ENCODE measurements around the gene AKAP13. TPM values are rescaled to one million over a fixed set of nuclear protein-coding genes. Genes with fewer than 3 reads are reported as not detected.

Gene AKAP13
- total RNA-seq, 6 donors from 2014 or later = 329 to 1,278 (median 748) TPM

DNA sequence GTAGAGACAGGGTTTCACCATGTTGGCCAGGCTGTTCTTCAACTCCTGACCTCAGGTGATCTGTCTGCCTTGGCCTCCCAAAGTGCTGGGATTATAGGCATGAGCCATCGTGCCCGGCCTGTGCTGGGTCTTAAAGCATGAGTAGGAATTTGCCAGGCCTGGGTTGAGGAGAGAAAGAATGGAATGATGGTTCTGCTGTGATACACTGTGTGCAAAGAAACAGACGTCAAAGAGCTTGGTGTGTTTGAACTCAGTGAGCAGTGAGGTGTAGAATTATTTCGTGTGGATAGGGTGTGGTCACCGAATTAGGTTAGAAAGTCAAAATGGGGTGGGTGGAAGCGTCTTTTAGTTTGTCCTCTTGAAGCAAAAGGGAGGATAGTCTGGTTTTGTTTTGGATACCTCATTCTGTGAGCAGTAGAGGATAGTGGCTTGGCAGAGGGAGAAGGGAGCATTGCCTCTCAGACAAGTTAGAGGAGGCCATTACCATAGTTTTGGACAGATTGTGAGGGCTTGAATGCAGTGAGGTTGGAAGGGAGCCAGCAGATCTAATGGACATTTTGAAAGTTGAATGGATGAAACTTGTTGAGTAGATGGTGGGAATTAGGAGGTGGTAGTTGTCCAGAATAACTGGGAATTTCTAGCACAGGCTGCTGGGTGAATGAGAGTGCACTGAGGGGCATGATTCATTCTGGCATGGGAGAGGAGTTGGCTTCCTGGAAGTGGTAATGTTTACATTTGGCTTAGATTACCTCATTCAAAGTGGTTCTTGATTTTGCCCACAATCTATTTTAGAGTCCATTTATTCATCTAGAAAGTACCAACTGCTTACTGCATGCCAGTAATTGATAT lies 27.2 kb downstream of the AKAP13 start:
- Histone ChIP-seq H3K27ac (peak overlapping the region; percentile 44 to 74 (median 69)), H3K4me3 (peak overlapping the region in 1 of 4 donors; percentile 8), H3K4me1 (peaks cover 48 to 61% (median 59%) of the 10 kb centered on the region in 4 donors), H3K27me3 (no peaks in the 10 kb centered on the region), H3K36me3 (no peaks in the 10 kb centered on the region), H3K9me3 (no peaks in the 10 kb centered on the region)
- WGBS, 2 donors = 85 to 87% methylated on average over 6 of the region's 6 CpGs
- peak; percentile 71 to 75 for ATAC-seq (ENCODE audit: low FRiP score in 2 of 2)
- peak in 1 of 2 donors; percentile 67 for DNase-seq
- TF ChIP-seq POLR2A (IDR thresholded peaks at IDR 0.05) = no peak
- TF ChIP-seq EP300 (IDR thresholded peaks at IDR 0.05) = peak in 3 of 4 donors; percentile 2 to 92 (median 21)
- TF ChIP-seq, protein P1, sequence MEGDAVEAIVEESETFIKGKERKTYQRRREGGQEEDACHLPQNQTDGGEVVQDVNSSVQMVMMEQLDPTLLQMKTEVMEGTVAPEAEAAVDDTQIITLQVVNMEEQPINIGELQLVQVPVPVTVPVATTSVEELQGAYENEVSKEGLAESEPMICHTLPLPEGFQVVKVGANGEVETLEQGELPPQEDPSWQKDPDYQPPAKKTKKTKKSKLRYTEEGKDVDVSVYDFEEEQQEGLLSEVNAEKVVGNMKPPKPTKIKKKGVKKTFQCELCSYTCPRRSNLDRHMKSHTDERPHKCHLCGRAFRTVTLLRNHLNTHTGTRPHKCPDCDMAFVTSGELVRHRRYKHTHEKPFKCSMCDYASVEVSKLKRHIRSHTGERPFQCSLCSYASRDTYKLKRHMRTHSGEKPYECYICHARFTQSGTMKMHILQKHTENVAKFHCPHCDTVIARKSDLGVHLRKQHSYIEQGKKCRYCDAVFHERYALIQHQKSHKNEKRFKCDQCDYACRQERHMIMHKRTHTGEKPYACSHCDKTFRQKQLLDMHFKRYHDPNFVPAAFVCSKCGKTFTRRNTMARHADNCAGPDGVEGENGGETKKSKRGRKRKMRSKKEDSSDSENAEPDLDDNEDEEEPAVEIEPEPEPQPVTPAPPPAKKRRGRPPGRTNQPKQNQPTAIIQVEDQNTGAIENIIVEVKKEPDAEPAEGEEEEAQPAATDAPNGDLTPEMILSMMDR (IDR thresholded peaks at IDR 0.05) = no peak
- peak; percentile 59 to 69 for TF ChIP-seq POLR2AphosphoS5 (IDR thresholded peaks at IDR 0.05)

DNA sequence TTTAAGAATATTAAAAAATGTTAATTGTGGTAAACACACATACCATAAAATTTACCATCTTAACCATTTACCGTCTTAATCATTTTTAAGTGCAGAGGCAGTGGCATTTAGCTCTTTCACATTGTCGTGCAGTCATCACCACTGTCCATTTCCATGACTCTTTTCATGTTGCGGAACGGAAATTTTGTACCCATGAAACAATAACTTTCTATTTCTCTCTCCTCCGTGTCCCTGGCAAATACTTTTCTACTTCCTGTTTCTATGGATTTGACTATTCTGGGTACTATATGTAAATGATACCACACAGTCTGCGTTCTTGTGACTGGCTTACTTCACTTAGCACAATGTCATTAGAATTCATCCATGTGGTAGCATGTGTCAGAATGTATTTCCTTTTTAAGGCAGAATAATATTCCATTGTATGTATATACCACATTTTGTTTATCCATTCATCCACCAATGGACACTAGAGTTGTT lies 27.9 kb downstream of the AKAP13 start:
- peaks cover 50 to 61% (median 59%) of the 10 kb centered on the region in 4 donors for H3K4me1 ChIP-seq
- peak overlapping the region in 1 of 4 donors; percentile 8 for H3K4me3 ChIP-seq
- TF ChIP-seq EP300 (IDR thresholded peaks at IDR 0.05) = no peak
- ATAC-seq (ENCODE audit: low FRiP score in 2 of 2) (peak in 1 of 2 donors; percentile 30), DNase-seq (no peak)
- no peaks in the 10 kb centered on the region for H3K27me3 ChIP-seq
- 70 to 72% methylated on average over 6 of the region's 6 CpGs for WGBS, 2 donors
- H3K36me3 ChIP-seq = no peaks in the 10 kb centered on the region
- no peaks in the 10 kb centered on the region for H3K9me3 ChIP-seq
- H3K27ac ChIP-seq = peak overlapping the region; percentile 44 to 74 (median 69)

DNA sequence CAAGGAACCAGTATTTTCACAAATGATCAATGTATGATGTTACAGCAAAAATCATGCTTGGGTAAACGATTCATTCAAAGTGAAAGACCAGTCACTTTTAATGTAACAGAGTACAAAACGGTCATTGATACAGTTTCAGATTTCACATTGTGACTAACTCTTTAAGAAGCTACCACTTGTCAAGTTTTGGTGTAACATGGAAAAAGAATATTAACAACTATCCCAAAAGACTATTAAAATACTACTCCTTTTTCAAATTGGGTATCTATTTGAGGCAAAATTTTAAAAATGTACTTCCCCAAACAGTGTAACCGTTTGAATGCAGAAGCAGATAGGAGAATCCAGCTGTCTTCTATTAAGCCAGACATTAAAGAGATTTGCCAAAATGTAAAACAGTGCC lies 31.7 kb downstream of the AKAP13 start:
- Histone ChIP-seq H3K27ac (peak overlapping the region in 1 of 4 donors; percentile 78), H3K27me3 (no peaks in the 10 kb centered on the region), H3K4me3 (no peak overlapping the region), H3K4me1 (peaks cover 46 to 54% (median 51%) of the 10 kb centered on the region in 4 donors), H3K9me3 (no peaks in the 10 kb centered on the region), H3K36me3 (no peaks in the 10 kb centered on the region)
- DNase-seq (no peak), ATAC-seq (ENCODE audit: low FRiP score in 2 of 2) (no peak)
- 39 to 41% methylated on average over 3 of the region's 3 CpGs for WGBS, 2 donors
- TF ChIP-seq EP300 (IDR thresholded peaks at IDR 0.05) (no peak), POLR2AphosphoS5 (IDR thresholded peaks at IDR 0.05) (no peak), POLR2A (IDR thresholded peaks at IDR 0.05) (no peak)
- TF ChIP-seq, protein P1 (IDR thresholded peaks at IDR 0.05) = no peak

DNA sequence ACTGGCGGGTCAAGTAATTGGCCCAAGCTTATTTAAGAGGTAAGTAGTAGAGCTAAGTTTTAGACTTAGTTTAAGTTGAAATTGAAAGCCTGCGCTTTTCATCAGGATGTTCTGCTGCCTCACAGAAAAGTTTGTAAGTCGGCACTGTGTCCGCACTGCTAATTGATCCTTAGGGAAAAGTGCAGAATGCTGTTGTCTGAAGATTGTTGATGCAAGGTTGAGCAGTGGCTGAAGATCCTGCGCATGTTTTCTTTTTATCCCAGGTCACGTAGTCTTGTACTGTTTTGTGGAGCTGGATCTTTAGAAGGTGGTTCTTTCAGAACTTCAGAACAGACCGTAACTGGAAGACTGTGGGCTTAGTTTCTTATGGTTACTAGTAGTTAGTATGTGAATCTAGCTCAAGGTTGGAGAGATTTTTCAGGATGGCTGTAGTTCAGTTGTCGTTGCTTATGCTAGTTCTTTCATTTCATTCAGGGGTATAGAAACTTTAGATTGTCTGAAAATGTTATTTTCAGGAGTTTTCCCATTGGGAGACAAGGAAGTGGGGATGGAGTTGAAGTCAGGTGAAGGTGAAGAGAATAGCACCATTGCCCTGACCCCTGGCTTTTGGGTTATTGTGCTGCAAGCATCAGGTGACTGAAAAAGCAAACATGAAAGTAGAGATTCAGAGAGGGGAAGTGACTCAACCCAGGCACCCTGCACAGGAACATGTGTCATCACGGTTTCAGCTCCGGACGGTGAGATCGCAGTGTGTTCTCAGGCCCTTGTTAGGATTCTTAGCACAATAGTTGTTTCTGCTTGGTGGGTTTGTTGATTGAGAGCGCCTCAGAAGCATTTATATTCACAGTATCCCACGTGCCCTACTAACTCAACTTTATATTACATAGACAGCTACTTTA lies 32.8 kb downstream of the AKAP13 start:
- peak in 1 of 2 donors; percentile 87 for DNase-seq
- TF ChIP-seq POLR2A (IDR thresholded peaks at IDR 0.05) = no peak
- TF ChIP-seq, protein P1 (IDR thresholded peaks at IDR 0.05) = peak in 2 of 6 experiments; percentile 13 to 29
- peak in 1 of 4 donors; percentile 75 for TF ChIP-seq EP300 (IDR thresholded peaks at IDR 0.05)
- peak; percentile 20 to 72 for TF ChIP-seq POLR2AphosphoS5 (IDR thresholded peaks at IDR 0.05)
- no peaks in the 10 kb centered on the region for H3K36me3 ChIP-seq
- WGBS, 2 donors = 59 to 60% methylated on average over 14 of the region's 14 CpGs
- no peaks in the 10 kb centered on the region for H3K27me3 ChIP-seq
- H3K4me1 ChIP-seq = peaks cover 35 to 44% (median 42%) of the 10 kb centered on the region in 4 donors
- no peak overlapping the region for H3K4me3 ChIP-seq
- peak overlapping the region; percentile 27 to 78 (median 56) for H3K27ac ChIP-seq
- no peaks in the 10 kb centered on the region for H3K9me3 ChIP-seq
- peak; percentile 83 to 93 for ATAC-seq (ENCODE audit: low FRiP score in 2 of 2)
